Natural killer cell (primary cell): ENCODE measurements around the gene GREB1. TPM values are rescaled to one million over a fixed set of nuclear protein-coding genes. Genes with fewer than 3 reads are reported as not detected.

ENCODE experiments used
- ATAC-seq, 3 donors: fragments of 150-1000 bp in 2 of 3; fragments of 200-7000 bp in 1 of 3; cut with Tn5 transposase; 1 replicate in 1 of 3; 2 replicates in 2 of 3; pipeline ENCODE4 v1.10.0; 2021; ENCODE audit warnings: mild to moderate bottlenecking in 2 of 3, moderate library complexity in 2 of 3
- DNase-seq, 2 donors: peaks; one replicate each; pipeline versions ENCODE4 v3.0.0 to v3.0.0-alpha.2; 2013 to 2021; ENCODE audit warnings: mixed read lengths in 1 of 2
- H3K27ac ChIP-seq: one replicate; pipeline ENCODE4 v1.5.1; 2013; ENCODE audit warnings: mild to moderate bottlenecking, low read length
- H3K27me3 ChIP-seq: one replicate; pipeline ENCODE4 v1.6.1; 2013; ENCODE audit warnings: low read length; ENCODE audit not compliant: control insufficient read depth, insufficient read depth
- H3K36me3 ChIP-seq: one replicate; pipeline ENCODE4 v1.6.1; 2013; ENCODE audit warnings: low read length; ENCODE audit not compliant: control insufficient read depth, insufficient read depth
- H3K4me1 ChIP-seq: one replicate; pipeline ENCODE4 v1.6.1; 2013; ENCODE audit warnings: low read length; ENCODE audit not compliant: control insufficient read depth, insufficient read depth
- H3K4me3 ChIP-seq: one replicate; pipeline ENCODE4 v1.5.1; 2013; ENCODE audit warnings: low read length
- H3K9me3 ChIP-seq: one replicate; pipeline ENCODE4 v1.6.1; 2013; ENCODE audit warnings: low read length; ENCODE audit not compliant: control insufficient read depth, insufficient read depth
- H3K27ac Mint-ChIP-seq, 2 donors: one replicate each; pipeline ENCODE4 v1.8.0; 2022; ENCODE audit warnings: mild to moderate bottlenecking in 2 of 2, mixed read lengths in 2 of 2, moderate library complexity in 1 of 2
- H3K27me3 Mint-ChIP-seq, 2 donors: one replicate each; pipeline ENCODE4 v1.8.0; 2022; ENCODE audit warnings: low read depth in 2 of 2, mixed read lengths in 2 of 2
- H3K36me3 Mint-ChIP-seq: one replicate; pipeline ENCODE4 v1.8.0; 2022; ENCODE audit warnings: mixed read lengths
- H3K4me1 Mint-ChIP-seq, 2 donors: one replicate each; pipeline ENCODE4 v1.8.0; 2022; ENCODE audit warnings: mixed read lengths in 2 of 2
- H3K4me3 Mint-ChIP-seq: one replicate; pipeline ENCODE4 v1.8.0; 2022; ENCODE audit warnings: mild to moderate bottlenecking, moderate library complexity, mixed read lengths
- H3K9me3 Mint-ChIP-seq, 2 donors: one replicate each; pipeline ENCODE4 v1.8.0; 2022; ENCODE audit warnings: mixed read lengths in 2 of 2
- WGBS: methylation state at CpG from one replicate; pipeline ENCODE4 v1.1.7; 2013; ENCODE audit warnings: missing lambda C conversion rate; ENCODE audit not compliant: insufficient coverage; 5-methylcytosine and 5-hydroxymethylcytosine counted together
- intact Hi-C: fragments of 100-400 bp; cut with micrococcal nuclease; formaldehyde crosslinking; loops from one replicate; pipeline ENCODE4 v1.14.2; 2022
- total RNA-seq, 4 donors: library from RNA; stranded (reverse); fragments of 120-200 nt in 1 of 4; gene quantifications; one replicate each; pipeline versions ENCODE4 v1.2.3 to v1.2.4, GENCODE V29; 2013 to 2022
- TF ChIP-seq, protein P1 (sequence below): fragments of 200-600 bp; IDR thresholded peaks from one replicate; pipeline ENCODE4 v1.8.0; 2022; ENCODE audit warnings: antibody characterized with exemption

GREB1 gene
- total RNA-seq, 3 donors from 2014 or later (not counting 1 experiment from before 2014, with no cell fraction given): 0.85 to 2.5 (median 2.4) TPM

DNA sequence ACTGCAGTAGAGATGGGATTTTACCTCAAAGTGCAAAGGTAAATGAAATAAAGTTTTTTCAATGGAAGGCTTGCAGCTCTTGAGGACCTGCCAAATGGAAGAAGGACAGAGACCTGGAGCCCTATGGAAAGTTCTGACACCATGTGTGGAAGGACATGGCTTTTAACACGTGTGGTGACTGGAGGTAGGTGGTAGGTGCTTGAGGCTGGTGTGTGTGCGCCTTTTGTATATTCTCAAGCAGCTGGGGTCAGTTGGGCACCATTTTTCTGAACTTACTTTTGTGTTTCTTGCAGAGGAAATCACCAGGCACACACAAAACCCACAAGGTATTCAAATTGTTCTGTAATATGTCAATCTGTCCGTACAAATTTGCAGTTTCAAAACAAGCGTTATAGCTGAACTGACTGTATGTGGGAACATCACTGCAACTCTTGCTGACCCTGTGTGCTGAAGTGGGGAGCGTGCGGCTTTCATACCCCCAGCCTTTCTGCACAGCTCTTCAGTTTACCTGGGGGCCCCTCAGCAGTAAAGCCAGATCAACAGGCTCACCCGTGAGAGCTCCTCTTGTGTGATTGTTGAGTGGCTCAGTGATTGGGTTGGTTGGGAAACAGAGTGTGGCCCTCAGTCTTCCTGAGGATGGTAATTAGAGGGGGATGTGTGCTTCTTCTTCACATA is 363 bp downstream of the GREB1 start:
- no peaks in the 10 kb centered on the region for H3K36me3 ChIP-seq
- intact Hi-C loops: no loop called here
- no peak for DNase-seq
- no peaks in the 10 kb centered on the region for H3K9me3 ChIP-seq
- 73% methylated on average over 7 of the region's 7 CpGs for WGBS
- no peak overlapping the region for H3K27ac Mint-ChIP-seq
- no peak for ATAC-seq
- no peaks in the 10 kb centered on the region for H3K4me1 ChIP-seq
- no peaks in the 10 kb centered on the region for H3K27me3 ChIP-seq
- H3K9me3 Mint-ChIP-seq: no peaks in the 10 kb centered on the region
- peaks cover 16 to 39% of the 10 kb centered on the region in 2 donors for H3K27me3 Mint-ChIP-seq
- H3K36me3 Mint-ChIP-seq: no peaks in the 10 kb centered on the region
- no peak overlapping the region for H3K27ac ChIP-seq
- H3K4me3 ChIP-seq: no peak overlapping the region
- no peaks in the 10 kb centered on the region for H3K4me1 Mint-ChIP-seq
- TF ChIP-seq, protein P1, sequence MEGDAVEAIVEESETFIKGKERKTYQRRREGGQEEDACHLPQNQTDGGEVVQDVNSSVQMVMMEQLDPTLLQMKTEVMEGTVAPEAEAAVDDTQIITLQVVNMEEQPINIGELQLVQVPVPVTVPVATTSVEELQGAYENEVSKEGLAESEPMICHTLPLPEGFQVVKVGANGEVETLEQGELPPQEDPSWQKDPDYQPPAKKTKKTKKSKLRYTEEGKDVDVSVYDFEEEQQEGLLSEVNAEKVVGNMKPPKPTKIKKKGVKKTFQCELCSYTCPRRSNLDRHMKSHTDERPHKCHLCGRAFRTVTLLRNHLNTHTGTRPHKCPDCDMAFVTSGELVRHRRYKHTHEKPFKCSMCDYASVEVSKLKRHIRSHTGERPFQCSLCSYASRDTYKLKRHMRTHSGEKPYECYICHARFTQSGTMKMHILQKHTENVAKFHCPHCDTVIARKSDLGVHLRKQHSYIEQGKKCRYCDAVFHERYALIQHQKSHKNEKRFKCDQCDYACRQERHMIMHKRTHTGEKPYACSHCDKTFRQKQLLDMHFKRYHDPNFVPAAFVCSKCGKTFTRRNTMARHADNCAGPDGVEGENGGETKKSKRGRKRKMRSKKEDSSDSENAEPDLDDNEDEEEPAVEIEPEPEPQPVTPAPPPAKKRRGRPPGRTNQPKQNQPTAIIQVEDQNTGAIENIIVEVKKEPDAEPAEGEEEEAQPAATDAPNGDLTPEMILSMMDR: no peak
- H3K4me3 Mint-ChIP-seq: no peak overlapping the region

DNA sequence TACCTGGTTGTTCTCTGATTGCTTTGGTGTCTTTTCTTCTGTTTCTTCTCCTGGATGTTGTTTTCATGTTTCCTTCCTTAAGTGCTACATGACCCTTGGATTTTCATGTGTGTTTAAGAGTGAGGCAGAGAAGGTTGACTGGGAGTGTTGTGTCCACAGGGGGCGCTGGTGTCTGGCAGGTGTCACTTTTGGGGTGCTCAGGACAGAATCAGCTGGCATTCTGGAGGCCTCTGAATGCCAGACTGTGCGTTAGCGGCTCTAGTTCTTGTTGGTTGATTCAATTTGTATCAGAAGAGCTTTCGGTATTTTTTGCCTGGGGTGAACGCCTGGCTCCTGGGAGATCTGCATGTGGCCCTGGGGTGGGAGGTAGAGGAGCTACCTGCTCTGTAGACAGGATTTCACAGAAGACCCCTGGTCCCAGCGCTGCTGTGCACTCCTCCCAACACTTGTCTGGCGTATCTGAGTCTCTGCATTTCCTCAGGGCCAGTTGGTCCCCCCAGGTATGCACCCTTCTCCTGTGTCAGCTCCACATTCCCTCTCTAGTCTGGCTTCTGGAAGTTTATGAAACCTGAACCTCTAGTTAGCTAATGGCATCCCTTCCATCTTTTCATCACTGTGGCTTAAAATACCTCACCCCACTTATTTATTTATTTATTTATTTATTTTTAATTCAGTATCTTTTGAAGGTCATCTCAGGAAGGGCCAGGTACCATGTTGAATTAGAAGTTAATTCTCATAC is 1.1 kb downstream of the GREB1 start:
- intact Hi-C loops: no loop called here
- Mint-ChIP-seq H3K4me3 (no peak overlapping the region), H3K4me1 (no peaks in the 10 kb centered on the region), H3K9me3 (no peaks in the 10 kb centered on the region), H3K27ac (no peak overlapping the region), H3K27me3 (peaks cover 14 to 43% of the 10 kb centered on the region in 2 donors), H3K36me3 (no peaks in the 10 kb centered on the region)
- Histone ChIP-seq H3K36me3 (no peaks in the 10 kb centered on the region), H3K27me3 (no peaks in the 10 kb centered on the region), H3K9me3 (no peaks in the 10 kb centered on the region), H3K4me3 (no peak overlapping the region), H3K4me1 (no peaks in the 10 kb centered on the region), H3K27ac (no peak overlapping the region)
- DNase-seq: no peak
- TF ChIP-seq, protein P1: no peak
- 82% methylated on average over 7 of the region's 7 CpGs for WGBS
- ATAC-seq: no peak

DNA sequence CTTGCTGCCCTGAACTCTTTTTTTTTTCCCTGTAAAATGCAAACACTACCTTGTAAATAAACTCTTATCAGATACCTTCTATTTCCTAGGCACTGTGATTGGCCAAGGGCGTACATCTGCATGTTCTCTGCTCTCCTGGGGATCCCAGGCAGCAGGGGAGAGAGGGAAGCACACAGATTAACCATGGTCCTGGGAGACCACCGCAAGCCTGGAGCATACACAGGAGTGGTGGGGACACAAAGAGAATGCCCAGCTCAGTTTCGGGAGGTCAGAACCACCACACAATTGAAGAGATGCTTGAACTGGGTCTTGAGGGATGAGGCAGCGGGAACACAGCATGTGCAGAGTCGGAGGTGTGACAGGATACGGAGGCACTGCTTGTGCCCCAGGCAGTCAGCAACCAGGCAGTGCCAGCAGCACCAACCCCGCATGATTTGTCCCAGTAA is 2.1 kb downstream of the GREB1 start:
- intact Hi-C loops: no loop called here
- no peak for DNase-seq
- Mint-ChIP-seq H3K27ac (no peak overlapping the region), H3K4me3 (no peak overlapping the region), H3K9me3 (no peaks in the 10 kb centered on the region), H3K27me3 (peaks cover 17 to 52% of the 10 kb centered on the region in 2 donors), H3K4me1 (no peaks in the 10 kb centered on the region), H3K36me3 (no peaks in the 10 kb centered on the region)
- Histone ChIP-seq H3K9me3 (no peaks in the 10 kb centered on the region), H3K27me3 (no peaks in the 10 kb centered on the region), H3K4me1 (no peaks in the 10 kb centered on the region), H3K27ac (no peak overlapping the region), H3K36me3 (no peaks in the 10 kb centered on the region), H3K4me3 (no peak overlapping the region)
- TF ChIP-seq, protein P1: no peak
- 86% methylated on average over 7 of the region's 7 CpGs for WGBS
- peak in 1 of 3 donors; percentile 17 for ATAC-seq
